ENCODE results near the gene SSBP4. TPM values are rescaled to one million over a fixed set of nuclear protein-coding genes. Genes with fewer than 3 reads are reported as not detected.

Gene SSBP4
- total and polyA plus RNA-seq, 9 of the 15 experiments (the other 6 are each of a cell fraction or from before 2014, with no cell fraction given): 1.1 to 189 (median 39.0) TPM

DNA sequence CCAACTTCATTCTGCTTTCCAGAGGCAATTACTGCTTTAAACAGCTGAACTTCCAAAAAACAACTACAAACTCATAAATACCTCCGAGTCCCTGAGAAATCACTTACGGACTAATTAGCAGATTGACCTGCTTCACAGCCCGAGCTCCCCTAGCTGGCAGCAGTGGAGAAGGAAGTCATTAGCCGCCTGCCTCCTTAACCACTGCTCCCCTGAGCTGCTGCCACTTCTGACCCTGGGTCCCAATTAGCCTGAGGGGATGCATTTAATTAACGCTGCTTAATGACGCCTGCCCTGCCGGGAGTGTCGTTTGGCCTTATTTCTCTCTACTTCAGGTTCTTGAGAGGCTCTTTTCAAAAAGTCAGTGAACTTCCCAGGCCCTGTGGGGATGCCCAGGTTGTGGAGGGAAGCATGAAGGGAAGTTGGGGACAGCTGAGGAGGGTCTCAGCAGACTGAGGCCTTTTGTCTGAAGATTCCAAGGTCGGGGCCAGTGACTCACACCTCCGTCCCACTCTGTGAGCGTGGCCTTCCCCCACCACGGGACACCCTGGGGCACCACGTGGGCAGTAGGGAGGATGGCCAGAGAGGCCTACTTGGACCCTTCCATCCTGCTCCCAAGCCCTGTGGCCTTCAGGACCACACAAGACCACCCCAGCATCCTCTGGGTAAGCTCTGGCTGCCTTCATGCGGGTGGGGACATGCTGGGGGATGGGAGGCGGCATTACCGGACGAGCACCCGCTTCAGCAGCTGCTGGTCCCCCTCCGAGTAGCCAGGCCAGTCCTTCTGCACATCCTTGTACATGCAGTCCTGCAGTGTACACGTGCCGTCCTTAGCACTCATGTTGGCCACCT lies 38.5 kb downstream of the SSBP4 start (continued):
- TF ChIP-seq SPI1 (IDR thresholded peaks at IDR 0.05; ENCODE audit: borderline replicate concordance, low read depth, low read length): no peak
- TF ChIP-seq, protein P1, sequence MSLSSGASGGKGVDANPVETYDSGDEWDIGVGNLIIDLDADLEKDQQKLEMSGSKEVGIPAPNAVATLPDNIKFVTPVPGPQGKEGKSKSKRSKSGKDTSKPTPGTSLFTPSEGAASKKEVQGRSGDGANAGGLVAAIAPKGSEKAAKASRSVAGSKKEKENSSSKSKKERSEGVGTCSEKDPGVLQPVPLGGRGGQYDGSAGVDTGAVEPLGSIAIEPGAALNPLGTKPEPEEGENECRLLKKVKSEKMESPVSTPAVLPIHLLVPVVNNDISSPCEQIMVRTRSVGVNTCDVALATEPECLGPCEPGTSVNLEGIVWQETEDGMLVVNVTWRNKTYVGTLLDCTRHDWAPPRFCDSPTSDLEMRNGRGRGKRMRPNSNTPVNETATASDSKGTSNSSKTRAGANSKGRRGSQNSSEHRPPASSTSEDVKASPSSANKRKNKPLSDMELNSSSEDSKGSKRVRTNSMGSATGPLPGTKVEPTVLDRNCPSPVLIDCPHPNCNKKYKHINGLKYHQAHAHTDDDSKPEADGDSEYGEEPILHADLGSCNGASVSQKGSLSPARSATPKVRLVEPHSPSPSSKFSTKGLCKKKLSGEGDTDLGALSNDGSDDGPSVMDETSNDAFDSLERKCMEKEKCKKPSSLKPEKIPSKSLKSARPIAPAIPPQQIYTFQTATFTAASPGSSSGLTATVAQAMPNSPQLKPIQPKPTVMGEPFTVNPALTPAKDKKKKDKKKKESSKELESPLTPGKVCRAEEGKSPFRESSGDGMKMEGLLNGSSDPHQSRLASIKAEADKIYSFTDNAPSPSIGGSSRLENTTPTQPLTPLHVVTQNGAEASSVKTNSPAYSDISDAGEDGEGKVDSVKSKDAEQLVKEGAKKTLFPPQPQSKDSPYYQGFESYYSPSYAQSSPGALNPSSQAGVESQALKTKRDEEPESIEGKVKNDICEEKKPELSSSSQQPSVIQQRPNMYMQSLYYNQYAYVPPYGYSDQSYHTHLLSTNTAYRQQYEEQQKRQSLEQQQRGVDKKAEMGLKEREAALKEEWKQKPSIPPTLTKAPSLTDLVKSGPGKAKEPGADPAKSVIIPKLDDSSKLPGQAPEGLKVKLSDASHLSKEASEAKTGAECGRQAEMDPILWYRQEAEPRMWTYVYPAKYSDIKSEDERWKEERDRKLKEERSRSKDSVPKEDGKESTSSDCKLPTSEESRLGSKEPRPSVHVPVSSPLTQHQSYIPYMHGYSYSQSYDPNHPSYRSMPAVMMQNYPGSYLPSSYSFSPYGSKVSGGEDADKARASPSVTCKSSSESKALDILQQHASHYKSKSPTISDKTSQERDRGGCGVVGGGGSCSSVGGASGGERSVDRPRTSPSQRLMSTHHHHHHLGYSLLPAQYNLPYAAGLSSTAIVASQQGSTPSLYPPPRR (CRISPR knock-in tag; IDR thresholded peaks at IDR 0.05; ENCODE audit: borderline replicate concordance): no peak
- TF ChIP-seq, protein P2, sequence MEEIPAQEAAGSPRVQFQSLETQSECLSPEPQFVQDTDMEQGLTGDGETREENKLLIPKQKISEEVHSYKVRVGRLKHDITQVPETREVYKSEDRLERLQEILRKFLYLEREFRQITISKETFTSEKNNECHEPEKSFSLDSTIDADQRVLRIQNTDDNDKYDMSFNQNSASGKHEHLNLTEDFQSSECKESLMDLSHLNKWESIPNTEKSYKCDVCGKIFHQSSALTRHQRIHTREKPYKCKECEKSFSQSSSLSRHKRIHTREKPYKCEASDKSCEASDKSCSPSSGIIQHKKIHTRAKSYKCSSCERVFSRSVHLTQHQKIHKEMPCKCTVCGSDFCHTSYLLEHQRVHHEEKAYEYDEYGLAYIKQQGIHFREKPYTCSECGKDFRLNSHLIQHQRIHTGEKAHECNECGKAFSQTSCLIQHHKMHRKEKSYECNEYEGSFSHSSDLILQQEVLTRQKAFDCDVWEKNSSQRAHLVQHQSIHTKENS (CRISPR knock-in tag; IDR thresholded peaks at IDR 0.05): no peak
- TF ChIP-seq, protein P3, sequence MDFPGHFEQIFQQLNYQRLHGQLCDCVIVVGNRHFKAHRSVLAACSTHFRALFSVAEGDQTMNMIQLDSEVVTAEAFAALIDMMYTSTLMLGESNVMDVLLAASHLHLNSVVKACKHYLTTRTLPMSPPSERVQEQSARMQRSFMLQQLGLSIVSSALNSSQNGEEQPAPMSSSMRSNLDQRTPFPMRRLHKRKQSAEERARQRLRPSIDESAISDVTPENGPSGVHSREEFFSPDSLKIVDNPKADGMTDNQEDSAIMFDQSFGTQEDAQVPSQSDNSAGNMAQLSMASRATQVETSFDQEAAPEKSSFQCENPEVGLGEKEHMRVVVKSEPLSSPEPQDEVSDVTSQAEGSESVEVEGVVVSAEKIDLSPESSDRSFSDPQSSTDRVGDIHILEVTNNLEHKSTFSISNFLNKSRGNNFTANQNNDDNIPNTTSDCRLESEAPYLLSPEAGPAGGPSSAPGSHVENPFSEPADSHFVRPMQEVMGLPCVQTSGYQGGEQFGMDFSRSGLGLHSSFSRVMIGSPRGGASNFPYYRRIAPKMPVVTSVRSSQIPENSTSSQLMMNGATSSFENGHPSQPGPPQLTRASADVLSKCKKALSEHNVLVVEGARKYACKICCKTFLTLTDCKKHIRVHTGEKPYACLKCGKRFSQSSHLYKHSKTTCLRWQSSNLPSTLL (IDR thresholded peaks at IDR 0.05): no peak
- no peak for TF ChIP-seq KLF6 (CRISPR knock-in tag; IDR thresholded peaks at IDR 0.05; ENCODE audit: borderline replicate concordance)
- TF ChIP-seq, protein P4, sequence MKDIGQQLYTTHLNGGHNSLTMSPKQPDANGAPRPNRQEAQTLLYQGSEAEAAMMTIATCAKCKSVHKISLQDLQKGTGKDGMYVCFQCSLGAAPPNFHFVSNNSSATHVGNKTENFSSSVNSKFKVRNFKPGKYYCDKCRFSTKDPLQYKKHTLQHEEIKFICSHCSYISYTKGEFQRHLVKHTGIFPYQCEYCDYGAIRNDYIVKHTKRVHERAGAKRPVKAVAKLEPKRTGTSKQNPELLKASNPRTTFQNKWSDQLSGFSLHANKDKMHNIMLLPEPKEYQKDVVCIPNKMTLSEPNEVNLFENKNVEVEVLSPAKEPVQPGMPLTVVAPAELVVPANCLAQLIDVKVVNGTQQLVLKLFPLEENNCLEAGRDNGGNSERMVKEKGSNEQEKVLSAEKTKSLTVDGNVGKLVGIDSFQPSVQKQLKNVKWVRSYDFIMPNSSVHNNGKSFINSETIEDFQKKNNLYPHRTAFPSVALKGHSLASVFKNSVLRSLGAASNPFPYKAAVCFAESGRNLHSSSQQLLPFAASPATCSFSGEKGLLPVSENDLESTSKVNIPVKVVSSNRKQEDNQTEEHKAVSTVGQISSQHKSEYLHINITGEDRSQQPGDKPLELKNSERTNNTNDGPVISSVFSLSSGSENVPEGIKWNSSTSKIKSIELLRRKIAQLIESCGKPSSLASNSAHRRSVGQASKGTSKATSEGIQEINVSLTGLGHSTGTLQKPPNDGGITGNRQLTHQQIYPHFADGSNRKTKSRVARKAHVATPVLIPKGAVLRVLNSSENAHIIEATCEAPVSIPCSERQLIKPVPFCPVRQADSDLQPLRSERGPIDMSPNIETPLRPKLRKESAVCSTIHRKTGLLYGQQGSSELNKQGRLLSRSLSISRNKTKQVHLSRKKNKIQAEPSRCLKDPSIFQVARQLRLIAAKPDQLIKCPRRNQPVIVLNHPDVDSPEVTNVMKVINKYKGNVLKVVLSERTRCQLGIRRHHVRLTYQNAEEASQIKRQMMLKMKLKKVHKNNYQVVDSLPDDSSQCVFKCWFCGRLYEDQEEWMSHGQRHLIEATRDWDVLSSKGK (CRISPR knock-in tag; IDR thresholded peaks at IDR 0.05): no peak

All from K562 (cell line).